Measurements from ENCODE around the gene CYB5RL.

Gene CYB5RL, protein sequence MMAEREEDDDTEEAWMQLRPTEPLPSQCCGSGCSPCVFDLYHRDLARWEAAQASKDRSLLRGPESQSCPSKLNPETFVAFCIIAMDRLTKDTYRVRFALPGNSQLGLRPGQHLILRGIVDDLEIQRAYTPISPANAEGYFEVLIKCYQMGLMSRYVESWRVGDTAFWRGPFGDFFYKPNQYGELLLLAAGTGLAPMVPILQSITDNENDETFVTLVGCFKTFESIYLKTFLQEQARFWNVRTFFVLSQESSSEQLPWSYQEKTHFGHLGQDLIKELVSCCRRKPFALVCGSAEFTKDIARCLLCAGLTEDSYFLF

DNA sequence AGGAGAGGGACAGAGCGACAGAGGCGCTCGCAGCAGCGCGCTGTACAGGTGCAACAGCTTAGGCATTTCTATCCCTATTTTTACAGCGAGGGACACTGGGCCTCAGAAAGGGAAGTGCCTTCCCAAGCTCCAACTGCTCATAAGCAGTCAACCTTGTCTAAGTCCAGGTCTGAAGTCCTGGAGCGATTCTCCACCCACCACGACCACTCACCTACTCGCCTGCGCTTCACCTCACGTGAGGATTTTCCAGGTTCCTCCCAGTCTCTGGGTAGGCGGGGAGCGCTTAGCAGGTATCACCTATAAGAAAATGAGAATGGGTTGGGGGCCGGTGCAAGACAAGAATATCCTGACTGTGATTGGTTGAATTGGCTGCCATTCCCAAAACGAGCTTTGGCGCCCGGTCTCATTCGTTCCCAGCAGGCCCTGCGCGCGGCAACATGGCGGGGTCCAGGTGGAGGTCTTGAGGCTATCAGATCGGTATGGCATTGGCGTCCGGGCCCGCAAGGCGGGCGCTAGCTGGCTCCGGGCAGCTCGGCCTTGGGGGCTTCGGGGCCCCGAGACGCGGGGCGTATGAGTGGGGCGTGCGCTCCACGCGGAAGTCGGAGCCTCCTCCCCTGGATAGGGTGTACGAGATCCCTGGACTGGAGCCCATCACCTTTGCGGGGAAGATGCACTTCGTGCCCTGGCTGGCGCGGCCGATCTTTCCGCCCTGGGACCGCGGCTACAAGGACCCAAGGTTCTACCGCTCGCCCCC is at the start of gene CYB5RL, which contains the start of gene MRPL37:
TSS of gene CYB5RL (minus strand) at position 266 of the 754 bp plus-strand sequence. CDS start 4,414 bp downstream, outside the sequence.
TSS of gene MRPL37 (plus strand) at position 403 of the 754 bp plus-strand sequence. CDS start at position 480, 77 bp downstream.
- DNase-seq (ENCODE audit: low spot score) = peak; percentile 97
- TF ChIP-seq, protein P1, sequence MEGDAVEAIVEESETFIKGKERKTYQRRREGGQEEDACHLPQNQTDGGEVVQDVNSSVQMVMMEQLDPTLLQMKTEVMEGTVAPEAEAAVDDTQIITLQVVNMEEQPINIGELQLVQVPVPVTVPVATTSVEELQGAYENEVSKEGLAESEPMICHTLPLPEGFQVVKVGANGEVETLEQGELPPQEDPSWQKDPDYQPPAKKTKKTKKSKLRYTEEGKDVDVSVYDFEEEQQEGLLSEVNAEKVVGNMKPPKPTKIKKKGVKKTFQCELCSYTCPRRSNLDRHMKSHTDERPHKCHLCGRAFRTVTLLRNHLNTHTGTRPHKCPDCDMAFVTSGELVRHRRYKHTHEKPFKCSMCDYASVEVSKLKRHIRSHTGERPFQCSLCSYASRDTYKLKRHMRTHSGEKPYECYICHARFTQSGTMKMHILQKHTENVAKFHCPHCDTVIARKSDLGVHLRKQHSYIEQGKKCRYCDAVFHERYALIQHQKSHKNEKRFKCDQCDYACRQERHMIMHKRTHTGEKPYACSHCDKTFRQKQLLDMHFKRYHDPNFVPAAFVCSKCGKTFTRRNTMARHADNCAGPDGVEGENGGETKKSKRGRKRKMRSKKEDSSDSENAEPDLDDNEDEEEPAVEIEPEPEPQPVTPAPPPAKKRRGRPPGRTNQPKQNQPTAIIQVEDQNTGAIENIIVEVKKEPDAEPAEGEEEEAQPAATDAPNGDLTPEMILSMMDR (IDR thresholded peaks at IDR 0.05; ENCODE audit: extremely low read depth, missing control alignments) = no peak

DNA sequence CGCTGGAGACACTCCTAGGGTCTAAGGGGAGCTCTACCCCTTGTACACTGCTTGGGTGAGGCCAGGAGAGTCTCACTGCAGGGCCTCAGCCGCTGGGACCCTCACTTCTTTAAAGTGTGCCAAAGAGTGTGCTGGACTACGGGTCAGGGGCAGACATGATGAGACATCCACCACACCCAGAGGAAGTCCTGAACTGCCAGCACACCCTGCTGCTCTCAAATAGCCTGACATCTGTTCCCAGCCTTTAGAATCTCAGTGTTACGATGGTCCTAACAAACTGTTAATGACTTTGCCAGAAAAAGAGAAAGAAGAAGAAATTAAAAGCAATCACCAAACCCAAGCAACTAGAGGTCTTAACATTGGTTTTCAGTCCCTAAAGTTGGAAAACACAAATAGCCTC is 49.1 kb upstream of the CYB5RL start:
- TF ChIP-seq, protein P1 (IDR thresholded peaks at IDR 0.05; ENCODE audit: extremely low read depth, missing control alignments) = no peak
- no peak for DNase-seq (ENCODE audit: low spot score)

DNA sequence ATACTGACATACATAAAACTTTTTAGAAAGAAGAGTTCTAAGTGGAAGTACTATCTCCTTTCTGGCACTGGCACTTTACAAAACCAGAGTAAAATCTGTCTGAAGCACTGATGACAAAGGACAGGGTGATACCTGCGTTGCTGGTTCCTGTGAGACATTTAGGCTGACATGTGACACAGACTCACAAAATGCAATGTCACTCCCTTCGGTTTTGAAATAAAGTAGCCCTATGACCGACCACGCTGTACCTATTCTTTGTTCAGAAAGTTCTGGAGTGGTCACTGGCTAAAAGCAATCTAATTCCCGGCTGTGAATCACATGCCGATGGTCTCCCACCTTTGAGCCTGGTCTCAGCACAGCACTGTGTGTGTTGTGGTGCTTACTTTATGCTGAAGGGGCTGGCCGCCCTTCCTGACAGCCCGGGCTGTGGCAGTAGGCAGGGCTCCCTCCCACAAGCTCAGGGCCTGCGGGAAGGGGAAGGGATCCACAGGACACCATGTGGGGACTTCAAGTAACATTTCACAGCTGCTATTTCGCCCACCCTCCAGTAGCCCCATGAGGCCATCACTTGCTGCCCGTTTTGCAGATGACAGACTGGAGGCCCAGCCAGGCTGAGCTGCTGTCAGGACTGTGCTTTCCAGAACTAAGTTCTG is 48.2 kb upstream of the CYB5RL start:
- no peak for DNase-seq (ENCODE audit: low spot score)
- TF ChIP-seq, protein P1 (IDR thresholded peaks at IDR 0.05; ENCODE audit: extremely low read depth, missing control alignments) = no peak

DNA sequence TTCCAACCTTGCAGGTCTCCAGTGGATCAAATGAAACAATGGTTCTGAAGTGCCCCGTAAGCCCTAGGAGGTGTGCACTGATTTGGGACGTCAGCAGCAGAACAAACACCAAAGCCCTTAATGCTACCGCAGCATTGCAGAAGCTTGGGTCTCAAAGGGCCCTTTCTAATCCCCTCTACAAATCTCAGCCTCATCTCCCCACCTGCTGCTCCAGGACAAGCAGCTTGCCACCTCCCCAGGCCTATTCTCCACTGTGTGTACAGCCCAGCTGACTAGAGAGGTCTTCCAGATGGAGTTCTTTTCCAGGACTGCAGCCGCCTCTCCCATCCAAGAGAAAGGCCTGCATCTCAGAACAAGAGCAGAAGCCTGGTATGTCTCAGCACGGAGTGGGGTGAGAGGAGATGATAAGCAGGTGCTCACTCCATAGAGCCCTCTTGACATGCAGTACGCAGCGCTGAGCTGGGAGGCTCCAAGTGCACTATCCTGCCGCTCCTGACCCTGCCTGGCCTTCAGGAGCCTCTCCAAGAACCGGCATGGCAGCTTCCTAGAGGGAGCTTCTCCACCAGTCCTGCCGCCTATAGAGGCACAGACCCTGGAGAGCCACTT is 46.4 kb upstream of the CYB5RL start:
- no peak for DNase-seq (ENCODE audit: low spot score)
- TF ChIP-seq, protein P1 (IDR thresholded peaks at IDR 0.05; ENCODE audit: extremely low read depth, missing control alignments) = no peak

DNA sequence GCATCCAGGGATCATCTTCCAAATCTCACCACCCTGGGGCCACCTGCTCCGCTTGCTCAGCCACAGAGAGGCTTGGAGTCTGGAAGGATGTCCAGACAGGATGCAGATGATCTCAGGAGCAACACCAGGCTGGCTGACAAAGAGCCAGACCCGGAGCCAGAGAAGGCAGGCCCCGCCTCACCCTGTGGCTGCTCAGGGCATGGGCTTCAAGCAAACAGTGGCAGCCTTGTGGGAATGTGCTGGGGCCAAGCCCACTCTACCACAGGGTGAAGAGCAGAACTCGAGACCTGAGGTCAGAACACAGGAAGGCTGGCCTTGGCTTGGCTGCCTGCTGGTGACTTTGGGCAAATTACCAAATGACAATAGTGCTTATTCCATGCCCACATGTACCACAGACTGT is 45.7 kb upstream of the CYB5RL start:
- DNase-seq (ENCODE audit: low spot score) = no peak
- TF ChIP-seq, protein P1 (IDR thresholded peaks at IDR 0.05; ENCODE audit: extremely low read depth, missing control alignments) = no peak

DNA sequence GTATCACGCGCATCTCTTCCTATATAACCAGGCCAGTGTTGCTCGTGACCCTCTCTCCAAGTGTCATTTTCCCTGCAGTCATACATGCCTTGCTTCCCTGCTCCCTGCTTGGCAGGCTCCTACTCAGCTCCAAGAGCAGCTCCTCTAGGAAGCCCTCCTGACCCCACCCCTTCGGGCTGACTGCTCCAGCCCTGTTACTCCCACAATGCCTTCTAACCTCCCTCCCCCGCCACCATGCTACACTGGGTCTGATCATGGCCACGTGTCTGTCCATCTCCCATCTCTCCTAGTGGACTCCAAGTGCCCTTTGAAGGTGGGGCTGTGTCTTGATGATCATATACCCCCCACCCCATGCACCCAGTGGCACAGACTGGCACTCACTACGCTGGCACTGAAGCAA is 44.8 kb upstream of the CYB5RL start:
- DNase-seq (ENCODE audit: low spot score) = no peak
- TF ChIP-seq, protein P1 (IDR thresholded peaks at IDR 0.05; ENCODE audit: extremely low read depth, missing control alignments) = no peak
